Activated gamma-delta T cell treated with anti-CD3 and anti-CD28 coated beads, Interleukin-2, amount 50 U/mL, for 16 hours (primary cell): Measurements from ENCODE around the gene MMD2.
"Not testable (repeated sequence)": the region's sequence is repeated elsewhere in the genome, so short reads cannot be mapped to it uniquely, and the experiment has no call there.

Experiments
- DNase-seq: peaks from one replicate; pipeline ENCODE4 v3.0.0-alpha.2; 2020; ENCODE audit warnings: low read depth

The MMD2 gene

DNA sequence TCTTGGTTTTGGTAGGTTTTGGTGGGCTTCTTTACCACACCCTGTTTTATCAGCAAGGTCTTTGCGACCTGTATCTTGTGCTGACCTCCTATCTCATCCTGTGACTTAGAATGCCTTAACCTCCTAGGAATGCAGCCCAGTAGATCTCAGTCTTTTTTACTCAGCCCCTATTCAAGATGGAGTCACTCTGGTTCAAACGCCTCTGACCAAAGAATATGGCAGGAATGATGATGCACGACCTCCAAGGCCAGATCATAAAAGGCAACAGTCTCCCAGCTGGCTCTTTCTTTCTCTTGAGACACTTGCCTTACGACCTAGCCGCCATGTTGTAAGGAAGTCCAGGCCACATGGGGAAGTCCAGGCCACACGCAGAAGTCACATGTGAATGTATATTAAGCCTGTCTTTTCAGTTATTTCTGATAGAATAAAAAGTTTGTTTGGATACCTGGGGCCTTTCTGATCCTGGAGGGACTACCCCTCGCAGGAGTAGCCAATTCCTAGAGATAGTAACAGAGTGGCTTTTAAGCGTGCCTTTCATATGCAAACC, 65.0 kb downstream of the MMD2 start:
- DNase-seq: no peak

DNA sequence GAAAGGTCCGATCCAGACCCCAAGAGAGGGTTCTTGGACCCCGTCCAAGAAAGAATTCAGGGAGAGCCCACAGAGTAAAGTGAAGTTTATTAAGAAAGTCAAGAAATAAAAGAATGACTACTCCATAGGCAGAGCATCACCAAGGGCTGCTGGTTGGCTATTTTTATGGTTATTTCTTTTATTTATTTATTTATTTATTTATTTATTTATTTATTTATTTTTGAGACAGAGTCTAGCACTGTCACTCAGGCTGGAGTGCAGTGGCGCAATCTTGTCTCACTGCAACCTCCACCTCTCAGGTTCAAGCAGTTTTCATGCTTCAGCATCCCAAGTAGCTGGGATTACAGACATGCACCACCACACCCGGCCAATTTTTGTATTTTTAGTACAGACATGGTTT, 65.8 kb downstream of the MMD2 start:
- DNase-seq: not testable (repeated sequence)

DNA sequence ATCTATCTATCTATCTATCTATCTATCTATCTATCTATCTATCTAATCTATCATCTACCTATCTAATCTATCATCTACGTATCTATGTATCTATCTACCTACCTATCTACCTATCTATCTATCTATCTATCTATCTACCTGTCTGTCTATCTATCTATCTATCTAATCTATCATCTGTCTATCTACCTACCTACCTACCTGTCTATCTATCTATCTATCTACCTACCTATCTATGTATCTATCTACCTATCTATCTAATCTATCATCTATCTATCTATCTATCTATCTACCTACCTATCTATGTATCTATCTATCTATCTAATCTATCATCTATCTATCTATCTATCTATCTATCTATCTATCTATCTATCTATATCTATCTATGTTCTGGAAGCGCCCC, 67.5 kb downstream of the MMD2 start:
- DNase-seq: not testable (repeated sequence)

DNA sequence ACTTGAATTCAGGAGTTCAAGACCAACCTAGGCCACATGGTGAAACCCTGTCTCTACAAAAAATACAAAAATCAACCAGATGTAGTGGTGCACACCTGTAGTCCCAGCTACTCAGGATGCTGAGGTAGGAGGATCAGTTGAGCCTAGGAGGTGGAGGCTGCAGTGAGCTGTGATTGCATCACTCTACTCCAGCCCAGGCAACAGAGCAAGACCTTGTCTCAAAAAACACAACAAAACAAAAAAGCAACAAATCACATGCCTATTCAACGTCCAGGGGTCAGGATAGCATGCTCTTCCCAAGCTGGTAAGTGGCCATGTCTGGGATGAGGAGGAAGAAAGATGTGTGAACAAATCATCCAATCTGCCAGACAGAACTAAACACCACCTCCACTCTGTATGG, 69.3 kb downstream of the MMD2 start:
- no peak for DNase-seq

DNA sequence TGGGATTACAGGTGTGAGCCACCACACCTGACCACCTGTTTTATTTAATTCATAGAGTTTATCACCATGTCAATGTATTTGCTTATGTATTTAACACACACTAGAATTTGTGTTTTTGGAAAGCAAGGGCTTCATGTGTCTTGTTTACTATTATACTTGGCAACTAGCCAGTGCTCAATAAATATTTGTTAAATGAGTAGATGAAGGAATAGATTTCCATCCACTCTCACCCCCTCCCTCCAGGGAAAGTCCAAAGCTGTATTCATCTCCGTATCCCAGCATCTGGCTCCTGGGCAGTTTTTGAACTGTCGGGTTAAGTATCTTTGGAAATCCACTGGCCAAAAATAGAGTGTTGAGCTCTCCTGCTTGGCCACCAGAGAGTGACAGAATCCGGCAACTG, 70.8 kb downstream of the MMD2 start:
- DNase-seq: no peak

DNA sequence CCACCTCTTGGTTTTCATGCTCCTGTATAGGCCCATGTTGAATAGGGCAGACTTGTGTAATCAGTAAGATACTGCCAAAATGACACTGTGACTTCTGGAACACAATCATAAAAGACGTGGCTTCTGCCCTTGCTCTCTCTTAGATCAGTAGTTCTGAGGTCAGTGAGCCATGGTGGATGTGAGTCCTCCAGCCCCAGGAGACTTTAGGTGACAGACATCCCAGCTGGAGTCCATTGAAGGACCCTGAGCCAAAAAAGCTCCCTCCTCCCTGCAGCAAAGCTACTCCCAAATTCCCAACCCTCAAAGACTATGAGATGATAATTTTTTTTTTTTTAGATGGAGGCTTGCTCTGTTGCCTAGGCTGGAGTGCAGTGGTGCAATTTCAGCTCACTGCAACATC, 72.3 kb downstream of the MMD2 start:
- no peak for DNase-seq

DNA sequence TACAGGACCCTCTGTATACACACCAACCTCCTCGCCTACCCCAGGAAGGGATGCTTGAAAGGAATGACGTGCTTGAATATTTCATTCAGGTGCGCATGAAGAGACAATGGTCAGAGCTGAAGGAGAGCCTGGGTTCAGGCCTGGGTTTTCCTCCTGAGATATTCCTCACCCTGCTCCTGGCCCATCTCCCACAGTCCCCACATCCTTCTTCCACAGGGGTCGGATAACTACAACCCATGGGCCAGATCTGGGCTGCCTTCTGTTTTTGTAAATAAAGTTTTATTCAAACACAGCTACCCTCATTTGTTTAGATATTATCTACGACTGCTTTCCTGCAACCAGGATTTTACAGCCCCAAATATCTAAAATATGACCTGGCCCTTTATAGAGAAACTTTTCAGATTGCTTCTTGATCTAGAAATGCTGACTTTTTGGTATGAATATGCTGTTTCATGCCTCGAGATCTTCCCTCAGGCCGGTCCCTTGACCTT, 73.6 kb downstream of the MMD2 start:
- DNase-seq: no peak

DNA sequence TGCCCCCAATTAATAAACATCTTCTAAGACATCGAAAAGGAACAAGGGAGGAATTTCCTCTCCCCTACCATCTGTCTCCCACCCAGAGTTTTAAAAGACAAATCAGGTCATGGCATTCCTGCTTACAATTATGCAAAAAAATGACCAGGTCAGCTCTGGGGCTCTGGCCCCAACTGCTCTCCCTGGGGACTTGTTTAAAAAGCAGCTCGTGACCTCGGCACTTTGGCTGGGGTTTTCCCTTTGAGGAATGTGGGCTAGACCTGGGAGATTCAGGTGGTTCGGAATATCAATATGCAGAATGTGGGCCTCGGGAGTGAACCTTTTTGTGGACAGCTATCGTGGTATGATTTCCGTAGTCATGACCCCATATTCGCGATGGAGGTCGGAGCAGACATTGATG, 74.8 kb downstream of the MMD2 start:
- DNase-seq: no peak

DNA sequence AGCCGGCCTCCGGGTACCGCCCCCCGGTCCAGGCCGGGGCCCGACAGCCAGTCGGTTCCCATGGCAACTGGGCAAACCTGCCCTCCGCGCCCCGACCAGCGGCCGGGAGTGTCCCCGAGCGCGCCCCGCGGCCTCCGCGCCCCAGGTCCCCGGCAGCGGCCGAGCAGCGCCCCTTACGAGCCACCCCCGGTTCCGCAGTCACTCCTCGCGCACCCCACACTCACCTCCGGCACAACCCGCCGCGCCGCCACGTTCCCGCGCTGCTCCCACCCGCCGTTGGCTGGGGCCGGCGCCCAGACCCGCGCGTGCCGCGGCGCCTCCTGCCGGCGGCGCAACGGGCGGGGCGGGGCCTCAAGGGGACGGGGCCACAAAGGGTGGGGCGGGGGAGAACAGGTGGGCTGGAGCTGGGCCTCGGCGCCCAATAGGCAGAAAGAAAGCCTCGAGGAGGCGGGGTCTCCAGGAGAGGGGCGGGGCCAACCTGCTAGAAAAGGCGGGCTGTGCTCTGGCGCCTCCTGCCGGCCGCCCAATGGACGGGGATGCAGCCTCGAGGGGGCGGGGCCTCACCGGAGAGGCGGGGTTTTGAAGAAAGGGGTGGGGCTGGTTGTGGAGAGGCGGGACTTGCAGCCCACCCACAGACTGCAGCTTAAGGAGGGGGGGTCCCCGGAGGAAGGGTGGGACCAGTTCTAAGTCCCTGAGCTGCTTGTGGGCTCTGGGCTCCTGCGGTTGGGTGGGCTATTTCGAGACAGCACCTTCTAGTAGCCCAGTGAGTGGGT, 75.4 kb downstream of the MMD2 start, which contains the start of gene RADIL:
Gene RADIL, minus strand, starts transcription at position 345 of the 773 bp plus-strand sequence. CDS start 5,577 bp downstream, outside the sequence.
- peak; percentile 69 for DNase-seq

DNA sequence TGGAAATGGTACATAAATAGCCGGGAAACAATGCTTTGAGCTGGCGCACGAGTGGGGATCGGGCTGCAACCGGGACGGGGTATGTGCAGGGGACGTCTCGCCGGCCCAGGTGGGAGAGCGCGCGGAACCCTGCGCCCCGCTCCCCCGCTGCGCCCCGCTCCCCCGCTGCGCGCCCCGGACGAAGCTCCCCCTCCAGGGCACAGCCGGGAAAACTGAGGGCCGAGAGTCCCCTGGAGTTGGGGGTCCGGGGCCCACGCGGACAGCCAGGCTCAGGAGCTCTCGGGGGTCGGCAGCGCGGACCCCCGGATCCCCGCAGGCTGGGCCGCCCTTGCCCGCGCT, 76.0 kb downstream of the MMD2 start:
- DNase-seq: no peak

DNA sequence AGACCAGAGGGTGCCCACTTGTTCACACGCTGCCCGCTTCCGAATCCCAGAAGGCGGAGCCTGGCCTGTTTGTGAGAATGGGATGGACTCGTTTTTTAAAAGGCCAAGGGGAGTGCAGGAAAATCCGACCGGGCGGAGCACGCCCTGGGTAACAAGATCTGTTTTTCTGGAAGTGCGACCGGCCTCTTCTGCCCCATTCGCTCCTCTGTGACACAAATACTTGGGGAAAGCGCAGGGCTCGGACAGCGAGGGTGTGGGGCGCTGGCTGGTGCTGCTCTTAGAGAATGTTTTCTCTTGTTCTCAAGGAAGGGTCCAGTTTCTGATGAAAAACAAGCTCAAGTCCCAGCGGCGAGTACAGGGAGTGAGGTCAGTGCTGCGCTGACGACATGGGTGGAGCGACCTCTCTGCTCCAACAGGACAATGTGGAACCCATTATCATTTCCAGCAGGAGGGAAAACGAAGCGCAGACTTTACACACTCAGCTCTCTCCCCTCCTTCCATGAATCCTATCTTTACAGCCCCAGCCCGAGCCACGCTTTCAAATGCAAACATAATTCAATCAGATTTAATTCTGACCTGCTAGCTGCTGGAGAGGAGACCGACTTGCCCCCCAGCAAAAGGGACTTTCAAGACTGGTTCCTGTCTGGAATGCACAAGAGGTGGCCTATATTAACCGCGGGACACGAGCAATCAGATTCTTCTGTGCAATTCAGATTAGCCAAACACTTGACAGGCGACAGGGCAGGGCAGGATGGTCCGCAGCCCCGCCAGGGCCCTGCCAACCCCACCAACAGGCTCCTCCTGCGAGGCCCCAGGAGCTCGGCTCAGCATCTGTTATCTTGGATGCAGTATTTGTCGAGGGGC, 76.6 kb downstream of the MMD2 start:
- DNase-seq: no peak

DNA sequence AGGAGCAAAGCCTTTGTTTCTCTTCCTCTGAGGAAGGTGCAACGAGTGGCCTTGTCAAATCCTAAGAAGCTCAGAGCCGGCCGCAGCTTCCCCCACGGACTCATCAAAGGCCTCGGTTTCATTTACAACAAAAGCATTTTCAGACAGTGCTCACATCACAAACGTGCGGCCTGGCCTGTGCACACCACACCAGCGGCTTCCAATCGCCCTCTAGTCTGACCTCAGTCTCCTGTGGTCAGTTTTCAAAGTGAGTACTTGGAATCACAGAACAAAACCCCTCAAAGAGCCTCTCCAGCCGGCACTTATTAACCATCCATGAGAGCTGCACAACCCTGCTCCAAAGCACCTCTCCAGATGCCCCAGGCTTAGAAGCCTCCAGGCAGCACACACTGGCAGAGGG, 78.8 kb downstream of the MMD2 start:
- DNase-seq: no peak

DNA sequence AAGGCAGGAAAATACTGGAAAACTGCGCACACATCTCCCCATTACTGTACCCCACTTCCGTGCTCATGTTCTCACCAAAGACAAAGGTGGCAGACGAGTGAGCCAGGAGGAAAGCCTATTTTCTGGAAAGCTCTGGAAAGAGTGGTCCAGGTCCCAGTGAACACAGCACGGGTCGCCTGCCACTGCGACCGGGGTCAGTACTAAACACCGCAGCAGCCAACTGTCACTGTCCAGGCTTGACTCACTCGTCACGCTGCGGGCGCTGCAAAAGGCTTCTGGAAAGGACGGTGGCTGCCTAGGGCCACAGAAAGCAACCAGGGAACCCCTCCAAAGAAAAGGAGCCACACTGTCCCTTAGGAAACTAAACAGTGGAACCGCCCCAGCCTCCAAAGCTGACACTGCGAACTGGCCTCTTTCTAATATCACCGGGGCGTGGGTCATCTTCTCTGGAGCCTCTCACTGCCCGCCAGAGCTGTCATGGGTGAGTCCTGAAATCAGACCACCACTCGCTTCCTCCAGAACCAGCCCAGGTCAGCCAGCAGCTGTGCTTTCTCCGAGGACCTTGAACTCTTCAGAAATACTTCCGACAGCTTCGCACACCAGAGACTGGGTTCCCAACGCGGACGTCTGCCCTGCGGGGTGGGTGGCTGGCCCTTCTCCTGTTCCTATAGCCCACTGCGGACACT, 79.4 kb downstream of the MMD2 start:
- DNase-seq: no peak

DNA sequence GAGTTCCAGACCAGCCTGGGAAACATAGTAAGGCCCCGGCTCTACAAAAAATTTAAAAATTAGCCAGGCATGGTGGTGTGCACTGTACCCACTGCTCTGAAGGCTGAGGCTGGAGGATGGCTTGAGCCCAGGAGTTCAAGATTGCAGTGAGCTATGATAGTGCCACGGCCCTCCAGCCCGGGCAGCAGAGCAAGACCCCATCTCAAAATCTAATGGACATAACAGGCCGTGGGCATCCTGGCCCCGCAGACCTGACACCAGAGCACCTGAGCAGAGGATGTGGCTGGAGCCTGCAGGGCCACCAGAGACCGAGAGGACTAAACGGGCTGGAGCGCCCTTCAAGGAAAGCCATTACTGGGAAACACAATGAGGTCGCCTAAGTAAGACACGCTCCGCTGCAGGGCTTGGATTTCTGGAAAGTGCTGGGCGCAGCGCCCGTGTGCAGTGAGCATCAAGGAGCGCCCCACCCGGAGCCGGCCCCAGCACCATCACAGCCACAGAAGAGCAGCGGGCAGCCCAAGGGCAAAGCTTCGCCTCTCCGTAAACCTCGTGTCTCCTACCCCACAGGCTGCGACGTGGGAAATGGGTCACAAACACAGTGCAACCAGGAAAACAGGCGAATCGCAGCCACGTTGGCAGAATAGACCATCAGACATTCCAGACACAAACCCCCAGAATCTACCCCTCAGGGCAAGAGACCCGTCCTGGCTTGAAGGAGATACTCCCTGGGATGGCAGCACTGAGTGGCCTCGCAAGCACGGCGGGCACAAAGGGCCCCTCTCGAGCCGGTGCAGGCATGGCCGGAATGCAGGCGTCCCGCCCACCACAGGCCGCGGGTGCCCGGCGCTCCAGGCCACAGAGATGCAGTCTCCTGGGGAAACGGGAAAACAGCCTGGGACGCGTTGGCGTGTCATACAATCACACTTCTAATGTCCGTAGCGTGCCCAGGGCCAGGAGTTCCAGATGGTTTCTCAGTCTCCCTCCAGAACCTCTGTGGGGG, 80.4 kb downstream of the MMD2 start:
- DNase-seq: no peak

DNA sequence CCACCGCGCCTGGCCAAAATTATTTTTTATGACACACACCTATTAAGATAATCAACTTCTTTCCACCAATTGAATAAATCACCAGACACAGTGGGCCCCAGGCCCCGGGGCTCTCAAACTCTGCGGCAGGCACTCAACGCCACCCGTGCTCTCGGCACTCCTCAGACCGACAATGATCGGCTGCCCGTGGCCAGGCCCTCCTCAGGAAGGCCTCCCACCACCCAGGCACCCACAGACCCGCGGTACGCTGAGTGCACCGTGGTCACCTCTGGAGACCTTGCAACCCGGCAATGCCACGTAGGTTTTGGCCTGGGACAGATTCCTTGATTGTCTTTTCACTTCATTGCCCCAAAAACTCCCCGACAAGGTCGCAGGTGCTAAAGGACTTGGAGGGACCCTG, 82.4 kb downstream of the MMD2 start:
- DNase-seq: no peak

DNA sequence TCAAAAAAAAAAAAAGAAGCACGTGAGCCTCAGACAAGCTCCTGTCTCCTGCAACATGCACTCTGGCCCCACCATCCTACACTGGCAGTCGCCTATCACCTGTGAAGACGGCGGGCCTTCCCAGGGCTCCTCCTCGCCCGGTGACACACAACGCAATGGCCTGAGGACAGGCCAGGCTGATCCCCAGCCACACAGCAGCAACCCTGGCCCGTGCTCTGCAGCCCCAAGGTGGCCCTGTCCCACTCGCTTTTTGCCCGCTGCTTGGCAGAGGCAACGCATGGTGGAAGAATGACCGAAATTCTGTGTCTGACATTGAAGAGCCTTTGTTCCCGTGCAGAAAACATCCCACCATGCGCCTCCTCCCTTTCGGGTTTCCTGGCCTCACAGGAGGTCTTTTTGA, 83.6 kb downstream of the MMD2 start:
- DNase-seq: no peak

DNA sequence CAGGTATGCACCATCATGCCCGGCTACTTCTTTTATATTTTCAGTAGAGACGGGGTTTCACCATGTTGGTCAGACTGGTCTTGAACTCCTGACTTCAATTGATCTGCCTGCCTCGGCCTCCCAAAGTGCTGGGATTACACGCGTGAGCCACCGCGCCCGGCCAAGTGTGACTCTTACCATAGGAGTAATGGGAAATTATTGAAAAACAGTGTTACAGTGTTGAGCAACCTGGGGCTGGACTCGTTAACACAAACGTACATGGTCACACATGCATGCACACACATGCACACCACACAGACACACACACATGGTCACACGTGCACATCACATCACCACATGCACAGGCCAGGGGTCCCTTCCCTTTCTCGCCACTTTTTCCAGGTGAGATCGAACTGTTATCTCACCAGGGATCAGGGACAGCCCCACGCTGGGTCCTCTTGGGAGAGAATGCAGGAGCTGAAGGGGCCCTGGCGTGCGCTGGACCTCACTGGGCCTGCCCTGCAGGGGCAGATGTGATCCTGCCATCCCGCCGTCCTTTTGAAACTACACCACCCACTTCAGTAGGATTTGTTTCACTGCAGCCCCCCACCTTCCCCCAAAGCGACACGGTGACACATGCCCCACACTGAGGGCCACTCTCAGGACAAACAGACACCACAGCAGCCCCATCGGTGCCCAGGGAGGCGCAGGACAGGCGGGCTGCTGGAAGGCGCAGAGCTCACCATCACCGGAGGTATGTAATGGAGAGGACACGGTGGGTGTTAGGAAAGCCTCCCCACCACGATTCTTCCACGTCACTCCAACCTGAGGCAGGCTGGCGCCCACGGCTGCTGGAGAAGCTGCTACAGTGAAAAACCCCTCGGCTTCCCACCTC, 85.7 kb downstream of the MMD2 start:
- DNase-seq: no peak

DNA sequence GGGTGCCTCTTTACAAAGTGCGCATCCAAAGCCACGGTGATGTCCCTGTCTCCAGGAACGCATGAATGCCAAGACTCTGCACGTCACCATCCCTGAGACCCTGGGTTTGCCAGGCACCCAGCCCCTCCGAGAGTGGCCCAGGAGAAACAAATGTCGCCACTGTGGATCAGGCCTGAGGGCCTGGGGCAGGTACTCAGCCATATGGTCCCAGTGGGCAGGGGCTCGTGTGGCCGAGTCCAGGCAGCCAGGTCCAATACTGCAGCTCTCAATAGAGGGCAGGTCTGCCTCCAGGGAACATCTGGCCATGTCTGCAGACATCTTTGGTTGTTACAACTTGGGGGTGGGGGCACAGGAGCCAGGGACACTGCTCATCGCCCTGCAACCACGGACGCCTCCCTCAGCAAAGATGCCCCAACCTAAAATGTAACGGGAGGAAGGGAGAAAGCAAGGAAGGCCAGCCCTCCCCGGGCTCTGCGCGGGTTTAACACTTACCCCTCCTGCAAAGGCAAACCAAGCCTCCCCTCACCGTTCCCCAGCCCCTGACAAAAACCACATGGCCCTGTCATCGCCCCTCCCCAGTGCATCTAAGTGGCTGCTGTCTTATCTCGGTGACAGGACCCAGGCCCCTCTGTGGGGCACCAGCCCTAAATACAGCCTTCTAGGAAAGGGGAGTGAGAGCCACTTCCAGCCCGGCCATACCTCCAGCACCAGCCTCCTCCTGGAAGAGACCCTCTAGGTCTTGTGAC, 86.9 kb downstream of the MMD2 start:
- DNase-seq: no peak

DNA sequence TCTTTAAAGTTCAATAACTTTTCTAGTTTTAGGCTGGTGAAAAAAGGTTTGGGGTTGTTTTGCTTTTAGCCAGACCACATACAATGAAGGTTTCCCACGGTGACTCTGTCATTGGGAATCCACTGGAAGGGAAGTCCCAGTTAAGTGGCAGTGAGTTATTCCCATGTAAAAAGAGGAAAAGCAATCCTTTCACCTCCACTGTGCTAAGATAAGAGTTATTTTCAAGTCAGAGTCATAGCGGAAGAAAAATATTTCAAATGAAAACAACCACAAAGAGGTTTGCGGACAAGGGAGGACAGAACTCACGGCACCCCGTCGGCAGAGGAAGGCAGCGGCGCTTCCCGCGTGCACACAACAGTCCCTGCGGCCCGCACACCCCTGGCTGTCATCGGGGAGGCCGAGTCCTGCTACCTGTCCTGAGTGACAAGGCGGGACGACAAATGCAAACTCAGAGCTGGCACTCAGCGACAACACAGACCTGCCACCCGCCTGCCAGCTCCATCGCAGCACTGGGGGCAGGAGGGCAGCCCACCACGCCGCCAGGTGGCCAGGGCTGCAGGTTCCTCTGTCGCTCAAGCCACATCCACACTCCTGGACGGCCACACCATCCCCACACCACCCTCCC, 87.8 kb downstream of the MMD2 start:
- no peak for DNase-seq
